GM23338 (cell line): ENCODE data around the gene CFAP410.

Experiments
- CREB1 ChIP-seq: fragments of 250-450 bp; sonication (Bioruptor Pico); IDR thresholded peaks from 2 replicates; pipeline ENCODE4 v1.5.0; 2020; ENCODE audit warnings: low read depth, mild to moderate bottlenecking, moderate library complexity
- CTCF ChIP-seq, 2 experiments: fragments of 200-600 bp in 1 of 2; sonication (generic) in 1 of 2; conservative IDR thresholded peaks; 2 replicates each; pipeline versions ENCODE4 v1.5.1 to v1.6.1; 2016 to 2017; ENCODE audit warnings: antibody characterized with exemption in 2 of 2, low read depth in 2 of 2, mild to moderate bottlenecking in 2 of 2, moderate library complexity in 1 of 2
- EZH2 ChIP-seq: fragments of 200-600 bp; sonication (generic); IDR thresholded peaks from one replicate; pipeline ENCODE4 v1.8.0; 2017; ENCODE audit warnings: antibody characterized with exemption, mild to moderate bottlenecking, low read depth; ENCODE audit not compliant: unreplicated experiment
- EZH2phosphoT487 ChIP-seq: fragments of 200-600 bp; sonication (generic); IDR thresholded peaks from one replicate; pipeline ENCODE4 v1.8.1; 2018; ENCODE audit warnings: antibody characterized with exemption; ENCODE audit not compliant: unreplicated experiment
- JUNB ChIP-seq: IDR thresholded peaks from one replicate; pipeline ENCODE4 v1.6.1; 2016; ENCODE audit warnings: antibody characterized with exemption; ENCODE audit not compliant: unreplicated experiment
- NANOG ChIP-seq: IDR thresholded peaks from 2 replicates; pipeline ENCODE4 v1.6.1; 2016; ENCODE audit warnings: antibody characterized with exemption, borderline replicate concordance
- POLR2AphosphoS5 ChIP-seq: IDR thresholded peaks from 2 replicates; pipeline ENCODE4 v1.6.1; 2016; ENCODE audit warnings: antibody characterized with exemption, low read depth
- STAT1 ChIP-seq: IDR thresholded peaks from one replicate; pipeline ENCODE4 v1.6.1; 2016; ENCODE audit warnings: antibody characterized with exemption; ENCODE audit not compliant: unreplicated experiment
- TF ChIP-seq, protein P1 (sequence below): IDR thresholded peaks from one replicate; pipeline ENCODE4 v1.6.1; 2018; ENCODE audit warnings: antibody characterized with exemption; ENCODE audit not compliant: unreplicated experiment

GRCh38 chr21:44298301-44298700, 40.9 kb downstream of the CFAP410 start:
- TF ChIP-seq POLR2AphosphoS5, result no peak
- no peak for TF ChIP-seq CTCF (conservative IDR thresholded peaks at IDR 0.05; ENCODE audit: low read depth in 2 of 2)
- no peak for TF ChIP-seq EZH2phosphoT487
- no peak for TF ChIP-seq STAT1
- TF ChIP-seq, protein P1, sequence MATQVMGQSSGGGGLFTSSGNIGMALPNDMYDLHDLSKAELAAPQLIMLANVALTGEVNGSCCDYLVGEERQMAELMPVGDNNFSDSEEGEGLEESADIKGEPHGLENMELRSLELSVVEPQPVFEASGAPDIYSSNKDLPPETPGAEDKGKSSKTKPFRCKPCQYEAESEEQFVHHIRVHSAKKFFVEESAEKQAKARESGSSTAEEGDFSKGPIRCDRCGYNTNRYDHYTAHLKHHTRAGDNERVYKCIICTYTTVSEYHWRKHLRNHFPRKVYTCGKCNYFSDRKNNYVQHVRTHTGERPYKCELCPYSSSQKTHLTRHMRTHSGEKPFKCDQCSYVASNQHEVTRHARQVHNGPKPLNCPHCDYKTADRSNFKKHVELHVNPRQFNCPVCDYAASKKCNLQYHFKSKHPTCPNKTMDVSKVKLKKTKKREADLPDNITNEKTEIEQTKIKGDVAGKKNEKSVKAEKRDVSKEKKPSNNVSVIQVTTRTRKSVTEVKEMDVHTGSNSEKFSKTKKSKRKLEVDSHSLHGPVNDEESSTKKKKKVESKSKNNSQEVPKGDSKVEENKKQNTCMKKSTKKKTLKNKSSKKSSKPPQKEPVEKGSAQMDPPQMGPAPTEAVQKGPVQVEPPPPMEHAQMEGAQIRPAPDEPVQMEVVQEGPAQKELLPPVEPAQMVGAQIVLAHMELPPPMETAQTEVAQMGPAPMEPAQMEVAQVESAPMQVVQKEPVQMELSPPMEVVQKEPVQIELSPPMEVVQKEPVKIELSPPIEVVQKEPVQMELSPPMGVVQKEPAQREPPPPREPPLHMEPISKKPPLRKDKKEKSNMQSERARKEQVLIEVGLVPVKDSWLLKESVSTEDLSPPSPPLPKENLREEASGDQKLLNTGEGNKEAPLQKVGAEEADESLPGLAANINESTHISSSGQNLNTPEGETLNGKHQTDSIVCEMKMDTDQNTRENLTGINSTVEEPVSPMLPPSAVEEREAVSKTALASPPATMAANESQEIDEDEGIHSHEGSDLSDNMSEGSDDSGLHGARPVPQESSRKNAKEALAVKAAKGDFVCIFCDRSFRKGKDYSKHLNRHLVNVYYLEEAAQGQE, result no peak
- TF ChIP-seq CREB1 (CRISPR knock-in tag), result no peak
- no peak for TF ChIP-seq EZH2
- no peak for TF ChIP-seq NANOG
- no peak for TF ChIP-seq JUNB
